Activated T-cell treated with anti-CD3 and anti-CD28 coated beads, Interleukin-2, amount 50 U/mL, for 24 hours (primary cell): ENCODE results near the gene PLAGL2.
"Not testable (repeated sequence)": the region's sequence is repeated elsewhere in the genome, so short reads cannot be mapped to it uniquely, and the experiment has no call there.

ENCODE experiments used
- DNase-seq: peaks from one replicate; pipeline ENCODE4 v3.0.0-alpha.2; 2020
- H3K27ac Mint-ChIP-seq: 2 replicates; pipeline ENCODE4 v1.8.0; 2020; ENCODE audit warnings: mild to moderate bottlenecking, mixed read lengths
- H3K27me3 Mint-ChIP-seq: 2 replicates; pipeline ENCODE4 v1.8.0; 2020; ENCODE audit warnings: mixed read lengths
- H3K36me3 Mint-ChIP-seq: 2 replicates; pipeline ENCODE4 v1.8.0; 2020; ENCODE audit warnings: low read depth, mixed read lengths
- H3K4me1 Mint-ChIP-seq: 2 replicates; pipeline ENCODE4 v1.8.0; 2020; ENCODE audit warnings: low read depth, mixed read lengths
- H3K4me3 Mint-ChIP-seq: 2 replicates; pipeline ENCODE4 v1.8.0; 2020; ENCODE audit warnings: mild to moderate bottlenecking, moderate library complexity, mixed read lengths
- H3K9me3 Mint-ChIP-seq: 2 replicates; pipeline ENCODE4 v1.8.0; 2020; ENCODE audit warnings: mixed read lengths

Gene PLAGL2

DNA sequence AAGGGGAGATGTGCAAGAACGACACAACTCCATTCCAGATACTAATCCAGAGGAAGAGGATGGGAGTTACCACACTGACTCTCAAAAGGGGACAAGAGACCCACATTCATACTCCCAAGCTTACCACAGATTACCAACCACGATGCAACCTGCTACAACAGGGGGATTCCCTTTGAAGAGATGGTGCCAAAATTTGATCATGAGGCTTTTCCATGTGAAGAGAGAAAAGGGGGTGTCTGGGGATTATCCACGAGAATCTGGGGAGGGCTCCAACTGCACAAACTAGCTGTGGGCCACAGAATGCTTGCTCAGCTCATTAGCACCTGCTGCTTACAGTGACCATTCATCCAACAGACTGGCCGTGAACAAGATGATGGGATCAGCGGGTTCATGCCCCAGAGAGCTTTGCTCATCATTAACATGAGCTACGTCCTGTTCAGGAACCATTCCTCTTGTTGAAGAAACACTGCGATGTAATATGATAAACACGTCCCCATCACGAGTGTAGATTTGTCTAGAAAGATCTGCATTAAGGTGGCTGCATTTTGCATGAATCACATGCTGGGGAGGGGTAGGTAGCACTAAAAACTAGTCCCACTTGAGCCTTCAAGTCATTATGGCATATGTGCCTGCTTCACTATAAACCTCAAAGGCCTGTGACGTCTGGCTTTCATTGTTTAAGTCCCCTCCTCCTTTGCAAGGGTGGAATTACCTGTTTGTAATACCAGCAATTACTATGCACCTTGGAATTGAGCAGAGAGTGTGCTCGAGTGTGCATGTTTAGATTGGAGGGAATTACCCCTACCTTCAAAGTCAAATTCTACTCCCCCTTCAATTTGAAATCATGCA is 4.0 kb downstream of the PLAGL2 start:
- peak overlapping the region; percentile 96 for H3K27ac Mint-ChIP-seq
- peaks cover 72% of the 10 kb centered on the region for H3K4me1 Mint-ChIP-seq
- no peaks in the 10 kb centered on the region for H3K27me3 Mint-ChIP-seq
- DNase-seq, result no peak
- H3K9me3 Mint-ChIP-seq, result no peaks in the 10 kb centered on the region
- peak overlapping the region; percentile 92 for H3K4me3 Mint-ChIP-seq
- peaks cover 94% of the 10 kb centered on the region for H3K36me3 Mint-ChIP-seq

- no peak for DNase-seq
- Mint-ChIP-seq H3K27me3 (no peaks in the 10 kb centered on the region), H3K9me3 (no peaks in the 10 kb centered on the region), H3K4me1 (peaks cover 84% of the 10 kb centered on the region), H3K36me3 (peaks cover 98% of the 10 kb centered on the region), H3K27ac (peak overlapping the region; percentile 96), H3K4me3 (peak overlapping the region; percentile 92)
These were observed 5.6 kb downstream of the PLAGL2 start for GRCh38 chr20:32201977-32202363.

DNA sequence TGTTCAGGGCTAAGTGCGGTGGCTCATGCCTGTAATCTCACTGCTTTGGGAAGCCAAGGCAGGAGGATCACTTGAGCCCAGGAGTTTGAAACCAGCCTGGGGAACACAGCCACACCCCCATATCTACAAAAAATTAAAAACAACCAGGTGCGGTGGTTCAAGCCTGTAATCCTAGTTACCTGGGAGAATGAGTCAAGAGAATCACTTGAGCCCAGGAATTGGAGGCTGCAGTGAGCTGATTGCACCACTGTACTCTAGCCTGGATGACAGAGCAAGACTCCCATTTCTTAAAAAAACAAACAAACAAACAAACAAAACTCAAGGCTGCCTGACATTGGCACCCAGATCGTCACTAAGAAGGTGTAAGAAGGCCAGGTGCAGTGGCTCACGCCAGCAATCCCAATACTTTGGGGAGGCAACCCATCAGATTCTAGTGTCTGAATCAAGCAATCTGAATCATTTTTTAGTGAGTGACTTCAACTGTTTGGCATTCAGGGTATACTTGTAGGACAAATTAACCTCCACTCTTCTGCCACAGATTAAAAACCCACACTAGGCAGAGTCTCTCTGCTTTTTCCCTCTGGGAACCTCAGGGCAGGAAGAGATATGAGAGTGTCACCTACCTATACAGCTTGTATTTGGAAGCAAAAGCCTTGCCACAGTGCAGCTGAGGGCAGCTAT is 6.1 kb downstream of the PLAGL2 start:
- H3K36me3 Mint-ChIP-seq, result peaks cover 98% of the 10 kb centered on the region
- no peak for DNase-seq
- H3K9me3 Mint-ChIP-seq, result no peaks in the 10 kb centered on the region
- peaks cover 88% of the 10 kb centered on the region for H3K4me1 Mint-ChIP-seq
- H3K27me3 Mint-ChIP-seq, result no peaks in the 10 kb centered on the region
- peak overlapping the region; percentile 96 for H3K27ac Mint-ChIP-seq
- peak overlapping the region; percentile 61 for H3K4me3 Mint-ChIP-seq

DNA sequence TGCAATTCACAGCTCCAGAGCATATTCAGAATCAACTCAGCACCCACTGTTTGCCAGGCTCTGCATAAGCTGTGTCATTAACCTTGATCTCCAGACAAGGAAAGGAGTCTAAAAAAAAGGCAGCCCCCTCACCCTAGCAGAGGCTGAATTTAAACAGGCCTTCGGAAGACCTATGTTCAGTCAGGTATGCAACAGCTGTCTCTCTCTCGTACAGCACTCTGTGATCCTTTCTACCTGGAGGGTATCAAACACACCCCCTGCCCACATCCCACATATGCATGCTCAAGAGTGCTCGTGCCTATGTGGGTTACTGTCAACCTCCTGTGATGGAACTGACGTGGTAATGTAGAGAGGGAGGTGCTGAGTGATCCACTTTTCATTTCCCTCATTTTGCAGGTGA is 8.5 kb downstream of the PLAGL2 start:
- DNase-seq, result no peak
- H3K4me1 Mint-ChIP-seq, result peaks cover 90% of the 10 kb centered on the region
- peaks cover 99% of the 10 kb centered on the region for H3K36me3 Mint-ChIP-seq
- H3K27ac Mint-ChIP-seq, result peak overlapping the region; percentile 96
- peak overlapping the region; percentile 61 for H3K4me3 Mint-ChIP-seq
- H3K27me3 Mint-ChIP-seq, result no peaks in the 10 kb centered on the region
- H3K9me3 Mint-ChIP-seq, result no peaks in the 10 kb centered on the region

DNA sequence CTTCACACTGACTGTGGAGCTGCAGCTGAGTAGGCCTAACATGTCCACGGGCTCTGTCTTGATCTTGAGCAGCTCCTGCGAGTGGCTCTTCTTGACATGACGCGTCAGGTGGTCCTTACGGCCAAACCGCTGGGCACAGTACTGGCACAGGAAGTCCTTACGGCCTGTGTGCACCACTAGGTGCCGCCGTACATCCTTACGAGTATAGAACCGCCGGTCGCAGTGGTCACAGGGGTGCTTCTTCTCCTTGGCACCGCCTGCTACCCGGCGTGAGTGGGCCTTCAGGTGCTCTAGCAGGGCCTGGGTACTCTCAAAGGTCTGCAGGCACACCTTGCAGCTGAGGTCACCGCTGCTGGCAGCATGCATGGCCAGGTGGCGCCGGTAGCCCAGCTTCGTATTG is 10.4 kb downstream of the PLAGL2 start:
- H3K9me3 Mint-ChIP-seq, H3K4me3 Mint-ChIP-seq, H3K27me3 Mint-ChIP-seq, DNase-seq: not testable (repeated sequence)
- peaks cover 90% of the 10 kb centered on the region for H3K4me1 Mint-ChIP-seq
- H3K36me3 Mint-ChIP-seq, result peaks cover 99% of the 10 kb centered on the region
- H3K27ac Mint-ChIP-seq, result peak overlapping the region; percentile 22

DNA sequence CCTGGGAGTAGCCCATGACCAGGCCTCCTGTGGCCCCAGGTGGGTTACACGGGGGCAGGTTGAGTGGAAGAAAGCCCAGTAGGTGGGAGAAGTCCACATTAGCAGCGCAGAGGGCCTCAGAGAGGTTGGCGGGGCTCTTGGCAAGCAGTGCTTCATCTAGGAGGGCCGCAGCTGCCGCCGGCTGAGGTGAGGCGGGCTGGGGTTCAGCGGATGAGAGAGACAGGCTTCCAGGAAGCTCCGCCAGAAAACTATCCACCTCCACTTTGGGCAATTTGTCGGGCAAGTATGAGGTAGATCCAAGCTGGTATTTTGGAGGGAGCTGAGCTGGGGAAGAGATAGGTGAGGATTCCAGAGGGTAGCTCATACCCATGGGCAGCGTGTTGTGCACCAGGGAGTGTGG is 10.9 kb downstream of the PLAGL2 start:
- Mint-ChIP-seq H3K4me1 (peaks cover 90% of the 10 kb centered on the region), H3K36me3 (peaks cover 99% of the 10 kb centered on the region), H3K27ac (peak overlapping the region; percentile 82)
- not testable (repeated sequence) for DNase-seq, H3K9me3 Mint-ChIP-seq, H3K4me3 Mint-ChIP-seq, H3K27me3 Mint-ChIP-seq

DNA sequence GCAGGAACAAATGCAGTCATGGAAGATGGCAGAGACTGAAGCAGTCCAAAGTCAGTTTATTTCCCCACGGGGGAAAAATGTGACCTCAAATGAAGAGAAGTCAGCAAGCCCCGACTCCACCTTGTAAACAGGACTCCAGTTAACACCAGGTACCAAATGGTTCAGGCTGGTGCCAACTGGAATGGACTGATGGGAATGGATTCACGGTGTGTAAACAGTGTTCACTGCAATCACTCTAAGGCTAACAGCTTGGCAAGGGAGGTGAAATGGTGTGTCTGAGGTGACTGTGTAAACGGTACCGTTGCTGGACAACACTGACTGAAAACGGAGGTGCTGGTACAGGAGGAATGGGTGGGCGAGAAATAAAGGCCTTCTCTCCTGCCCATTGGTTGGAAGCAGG is 12.0 kb downstream of the PLAGL2 start:
- H3K4me3 Mint-ChIP-seq, result no peak overlapping the region
- DNase-seq, result no peak
- peaks cover 91% of the 10 kb centered on the region for H3K4me1 Mint-ChIP-seq
- H3K27me3 Mint-ChIP-seq, result no peaks in the 10 kb centered on the region
- peak overlapping the region; percentile 82 for H3K27ac Mint-ChIP-seq
- H3K9me3 Mint-ChIP-seq, result no peaks in the 10 kb centered on the region
- H3K36me3 Mint-ChIP-seq, result peaks cover 99% of the 10 kb centered on the region

GRCh38 chr20:32193996-32194395 is 13.5 kb downstream of the PLAGL2 start:
- Mint-ChIP-seq H3K4me3 (no peak overlapping the region), H3K9me3 (no peaks in the 10 kb centered on the region), H3K27me3 (no peaks in the 10 kb centered on the region), H3K27ac (peak overlapping the region; percentile 86), H3K4me1 (peaks cover 86% of the 10 kb centered on the region), H3K36me3 (peaks cover 88% of the 10 kb centered on the region)
- DNase-seq, result peak; percentile 16

DNA sequence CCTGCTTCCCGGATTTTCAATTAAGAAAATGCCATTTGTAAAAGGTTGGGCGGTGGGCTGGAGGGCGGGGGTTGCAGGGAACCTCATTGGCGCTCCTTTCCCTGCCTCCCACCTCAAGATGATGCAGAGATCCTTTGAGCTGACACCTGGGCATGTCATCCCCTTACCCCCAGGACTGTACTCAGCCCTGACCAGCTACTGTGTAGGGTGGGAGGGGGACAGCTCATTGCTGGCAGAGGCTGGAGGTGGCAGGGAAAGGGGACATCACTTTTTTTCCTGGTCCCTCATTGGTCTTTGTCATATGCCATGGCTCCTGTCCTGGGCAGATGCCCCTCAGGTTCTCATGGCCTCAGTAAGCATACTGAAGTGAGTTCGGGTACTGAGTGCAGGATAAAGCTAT is 14.2 kb downstream of the PLAGL2 start:
- H3K36me3 Mint-ChIP-seq, result peaks cover 84% of the 10 kb centered on the region
- not testable (repeated sequence) for H3K9me3 Mint-ChIP-seq, H3K4me3 Mint-ChIP-seq, H3K27me3 Mint-ChIP-seq
- peak; percentile 30 for DNase-seq
- peak overlapping the region; percentile 86 for H3K27ac Mint-ChIP-seq
- H3K4me1 Mint-ChIP-seq, result peaks cover 86% of the 10 kb centered on the region

GRCh38 chr20:32192698-32193097 is 14.8 kb downstream of the PLAGL2 start:
- no peaks in the 10 kb centered on the region for H3K9me3 Mint-ChIP-seq
- H3K4me3 Mint-ChIP-seq, result no peak overlapping the region
- H3K27me3 Mint-ChIP-seq, result no peaks in the 10 kb centered on the region
- H3K36me3 Mint-ChIP-seq, result peaks cover 79% of the 10 kb centered on the region
- DNase-seq, result peak; percentile 18
- H3K27ac Mint-ChIP-seq, result peak overlapping the region; percentile 86
- peaks cover 83% of the 10 kb centered on the region for H3K4me1 Mint-ChIP-seq

DNA sequence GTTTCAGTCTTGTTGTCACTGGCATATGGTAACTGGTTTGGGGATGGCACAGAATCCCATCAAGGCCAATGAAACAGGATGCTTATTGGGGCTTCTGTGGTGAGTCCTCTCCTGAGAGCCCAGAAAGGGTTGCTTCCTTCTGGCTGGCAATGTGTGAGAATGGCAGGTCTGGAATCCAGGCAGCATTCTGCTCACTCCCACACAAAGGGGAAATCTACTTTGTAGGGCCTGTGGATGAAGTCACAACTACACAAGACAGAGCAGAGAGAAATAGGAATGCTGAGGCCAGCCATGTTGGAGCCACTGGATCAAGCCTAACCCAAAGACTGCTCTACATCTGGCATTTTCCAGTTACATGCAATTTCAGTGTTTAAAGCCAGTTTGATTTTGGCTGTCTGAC is 15.7 kb downstream of the PLAGL2 start:
- peaks cover 75% of the 10 kb centered on the region for H3K4me1 Mint-ChIP-seq
- peak overlapping the region; percentile 86 for H3K27ac Mint-ChIP-seq
- DNase-seq, result peak; percentile 35
- no peak overlapping the region for H3K4me3 Mint-ChIP-seq
- peaks cover 71% of the 10 kb centered on the region for H3K36me3 Mint-ChIP-seq
- no peaks in the 10 kb centered on the region for H3K27me3 Mint-ChIP-seq
- H3K9me3 Mint-ChIP-seq, result no peaks in the 10 kb centered on the region

- no peaks in the 10 kb centered on the region for H3K9me3 Mint-ChIP-seq
- peak; percentile 37 for DNase-seq
- H3K4me1 Mint-ChIP-seq, result peaks cover 71% of the 10 kb centered on the region
- H3K27me3 Mint-ChIP-seq, result no peaks in the 10 kb centered on the region
- peaks cover 66% of the 10 kb centered on the region for H3K36me3 Mint-ChIP-seq
- no peak overlapping the region for H3K4me3 Mint-ChIP-seq
- H3K27ac Mint-ChIP-seq, result peak overlapping the region; percentile 86
These were observed 16.1 kb downstream of the PLAGL2 start for GRCh38 chr20:32191422-32191821.

GRCh38 chr20:32190616-32191415 is 16.7 kb downstream of the PLAGL2 start:
- H3K4me3 Mint-ChIP-seq, result peak overlapping the region; percentile 74
- peaks cover 66% of the 10 kb centered on the region for H3K4me1 Mint-ChIP-seq
- no peaks in the 10 kb centered on the region for H3K9me3 Mint-ChIP-seq
- peak overlapping the region; percentile 86 for H3K27ac Mint-ChIP-seq
- peaks cover 60% of the 10 kb centered on the region for H3K36me3 Mint-ChIP-seq
- no peaks in the 10 kb centered on the region for H3K27me3 Mint-ChIP-seq
- DNase-seq, result peak; percentile 70

DNA sequence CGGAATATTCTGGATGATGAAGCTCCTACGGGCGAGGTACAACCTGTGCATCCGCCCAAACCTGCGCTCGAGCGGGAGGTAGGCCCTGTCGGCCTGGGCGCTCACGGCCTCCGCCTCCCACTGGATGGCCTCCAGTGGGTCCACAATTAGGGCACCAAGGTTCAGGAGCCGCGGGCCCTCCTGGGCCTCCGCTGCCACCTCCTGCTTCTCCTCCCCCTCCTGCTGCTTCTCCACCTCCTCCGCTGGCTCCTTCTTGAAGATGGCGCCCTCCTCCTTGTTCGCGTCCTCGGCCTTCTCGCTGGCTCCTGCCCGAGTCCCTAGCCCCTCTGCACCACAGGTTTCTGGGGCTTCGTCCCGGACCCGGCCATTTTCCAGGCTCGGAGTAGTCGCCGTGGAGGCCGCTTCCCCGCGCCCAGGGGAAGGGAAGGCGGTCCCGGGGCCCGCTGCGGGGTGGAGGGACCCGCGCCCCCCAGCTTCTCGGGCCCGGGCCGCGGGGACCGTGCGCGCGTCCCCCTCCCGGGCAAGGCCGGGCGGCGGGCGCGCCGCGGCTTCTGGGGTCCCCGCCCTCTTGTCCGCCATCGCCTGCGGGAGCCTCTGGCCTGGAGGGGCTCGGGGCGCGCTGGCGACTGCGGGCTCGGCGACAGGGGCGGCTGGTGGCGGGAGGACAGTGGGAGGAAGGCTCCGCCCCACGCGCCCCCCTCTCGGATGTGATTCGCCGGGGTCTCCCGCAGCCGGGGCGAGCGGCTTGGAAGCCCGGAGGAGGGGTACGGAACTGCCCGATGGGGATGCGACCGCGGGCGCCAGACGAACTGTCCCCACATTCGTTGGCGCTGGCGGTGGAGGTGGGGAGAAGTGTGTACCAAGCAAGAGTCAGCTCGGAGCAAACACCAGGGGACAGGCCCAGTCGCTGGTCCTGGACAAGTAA is 17.6 kb downstream of the PLAGL2 start:
- Mint-ChIP-seq H3K36me3 (peaks cover 51% of the 10 kb centered on the region), H3K4me1 (peaks cover 57% of the 10 kb centered on the region), H3K9me3 (no peaks in the 10 kb centered on the region), H3K27ac (peak overlapping the region; percentile 90), H3K27me3 (no peaks in the 10 kb centered on the region), H3K4me3 (peak overlapping the region; percentile 74)
- peak; percentile 65 for DNase-seq
